Activated CD4-positive, alpha-beta T cell treated with anti-CD3 and anti-CD28 coated beads, Interleukin-2, amount 10 ng/mL, durations not matched to agents 7 days and 5 days (primary cell): ENCODE results near the gene PYCR2. TPM values are rescaled to one million over a fixed set of nuclear protein-coding genes. Genes with fewer than 3 reads are reported as not detected.

Experiments used
- CTCF ChIA-PET: fragments of 350-600 bp; sonication (Branson Sonifier 250); formaldehyde crosslinking; loops from one replicate; lab custom pipeline; 2021; ENCODE audit warnings: antibody characterized with exemption; lab: Charles Lee
- POLR2A ChIA-PET: fragments of 350-600 bp; sonication (Branson Sonifier 250); formaldehyde crosslinking; loops from one replicate; lab custom pipeline; 2021; ENCODE audit warnings: antibody characterized with exemption; lab: Charles Lee
- DNase-seq: peaks from one replicate; pipeline ENCODE4 v3.0.0-alpha.2; 2020
- H3K27ac Mint-ChIP-seq: one replicate; pipeline ENCODE4 v1.8.0; 2021; ENCODE audit warnings: mild to moderate bottlenecking, moderate library complexity, mixed read lengths
- H3K27me3 Mint-ChIP-seq: one replicate; pipeline ENCODE4 v1.8.0; 2021; ENCODE audit warnings: mixed read lengths
- H3K36me3 Mint-ChIP-seq: one replicate; pipeline ENCODE4 v1.8.0; 2021; ENCODE audit warnings: low read depth, mixed read lengths
- H3K4me1 Mint-ChIP-seq: one replicate; pipeline ENCODE4 v1.8.0; 2021; ENCODE audit warnings: mixed read lengths
- H3K4me3 Mint-ChIP-seq: one replicate; pipeline ENCODE4 v1.8.0; 2021; ENCODE audit warnings: mild to moderate bottlenecking, moderate library complexity, mixed read lengths
- H3K9me3 Mint-ChIP-seq: one replicate; pipeline ENCODE4 v1.8.0; 2021; ENCODE audit warnings: mixed read lengths
- total RNA-seq, 2 experiments: library from RNA; stranded (reverse); gene quantifications; one replicate each; pipeline ENCODE4 v1.2.3, GENCODE V29; 2021

The PYCR2 gene
- total RNA-seq, 2 experiments from 2014 or later: 98.1 to 120 TPM

DNA sequence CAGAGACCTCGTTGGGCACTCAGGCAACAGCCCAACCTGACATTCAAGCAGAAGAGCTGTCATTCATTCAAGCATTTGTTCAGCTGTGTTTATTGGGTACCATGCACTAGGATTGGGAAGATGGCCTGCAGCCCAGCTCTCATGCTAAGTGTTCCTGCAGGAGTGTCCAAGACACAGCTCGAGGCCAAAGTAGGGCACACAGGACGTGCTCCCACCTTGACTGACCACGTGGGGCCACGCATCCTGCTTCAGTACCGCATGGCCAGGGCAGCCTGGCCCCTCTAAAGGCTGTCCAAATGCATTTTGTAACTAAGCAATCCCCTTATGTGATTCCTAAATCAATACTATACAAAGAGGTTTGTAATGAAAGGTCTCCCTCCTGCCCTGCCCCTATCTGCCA lies 9.7 kb downstream of the PYCR2 start:
- H3K9me3 Mint-ChIP-seq: no peaks in the 10 kb centered on the region
- no peaks in the 10 kb centered on the region for H3K27me3 Mint-ChIP-seq
- peaks cover 35% of the 10 kb centered on the region for H3K4me1 Mint-ChIP-seq
- ChIA-PET CTCF (interaction anchor here (0.9 to 1.1 kb wide), 2 partner anchors 137 to 440 kb away, joined by 3 read pairs; partner anchors contain the start of gene SRP9), POLR2A (no interaction called here)
- no peak for DNase-seq
- no peak overlapping the region for H3K4me3 Mint-ChIP-seq
- H3K27ac Mint-ChIP-seq: no peak overlapping the region
- H3K36me3 Mint-ChIP-seq: peaks cover 29% of the 10 kb centered on the region

DNA sequence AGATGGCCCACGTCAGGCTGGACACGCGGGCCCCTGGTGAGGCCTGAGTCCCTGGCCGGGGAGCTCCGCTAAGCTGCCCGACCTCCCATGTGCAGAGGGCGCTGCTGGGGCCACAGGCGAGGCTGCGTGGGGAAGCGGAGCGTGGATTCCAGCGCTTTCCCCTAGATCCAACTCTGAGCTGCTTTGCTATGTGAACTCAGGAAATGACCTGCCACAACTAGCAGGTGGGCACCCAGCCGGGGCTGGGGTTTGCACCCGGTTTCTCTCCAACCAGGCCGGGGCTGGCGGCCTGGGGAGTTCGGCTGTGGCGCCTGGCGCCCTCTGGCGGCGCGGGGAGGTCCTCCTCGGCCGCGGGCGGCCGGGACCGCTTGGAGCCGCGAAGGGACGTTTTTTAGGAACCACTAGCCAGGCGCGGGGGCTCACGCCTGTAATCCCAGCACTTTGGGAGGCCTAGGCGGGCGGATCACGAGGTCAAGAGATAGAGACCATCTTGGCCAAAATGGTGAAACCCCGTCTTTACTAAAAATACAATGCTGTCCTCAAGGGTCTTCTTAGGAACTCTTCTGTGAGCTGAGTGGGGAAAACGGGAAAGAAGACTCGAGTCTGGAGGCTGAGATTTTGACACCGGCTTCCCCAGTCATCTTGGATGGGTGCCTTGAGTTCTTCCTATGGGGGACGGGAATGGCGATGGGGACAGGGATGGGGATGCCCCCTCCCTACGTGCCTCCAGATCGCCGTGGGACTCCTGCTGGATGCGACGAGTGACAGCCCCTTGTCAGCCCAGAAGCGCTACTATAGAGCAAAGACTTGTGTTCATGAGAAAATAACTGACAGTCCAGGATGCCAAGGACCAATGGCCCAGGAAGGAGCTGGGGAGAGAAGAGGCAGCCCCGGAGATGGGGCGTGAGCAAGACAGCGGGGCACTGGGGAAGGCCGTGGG lies 12.6 kb downstream of the PYCR2 start:
- ChIA-PET POLR2A (no interaction called here), CTCF (interaction anchor here (0.6 to 1.8 kb wide), 14 partner anchors 9 to 884 kb away, joined by 3 to 7 read pairs (median 3); partner anchors contain the start of genes PYCR2, SRP9 and TMEM63A)
- H3K4me1 Mint-ChIP-seq: peaks cover 24% of the 10 kb centered on the region
- no peaks in the 10 kb centered on the region for H3K27me3 Mint-ChIP-seq
- no peak overlapping the region for H3K27ac Mint-ChIP-seq
- H3K36me3 Mint-ChIP-seq: peaks cover 6% of the 10 kb centered on the region
- no peaks in the 10 kb centered on the region for H3K9me3 Mint-ChIP-seq
- H3K4me3 Mint-ChIP-seq: no peak overlapping the region
- peak; percentile 67 for DNase-seq

DNA sequence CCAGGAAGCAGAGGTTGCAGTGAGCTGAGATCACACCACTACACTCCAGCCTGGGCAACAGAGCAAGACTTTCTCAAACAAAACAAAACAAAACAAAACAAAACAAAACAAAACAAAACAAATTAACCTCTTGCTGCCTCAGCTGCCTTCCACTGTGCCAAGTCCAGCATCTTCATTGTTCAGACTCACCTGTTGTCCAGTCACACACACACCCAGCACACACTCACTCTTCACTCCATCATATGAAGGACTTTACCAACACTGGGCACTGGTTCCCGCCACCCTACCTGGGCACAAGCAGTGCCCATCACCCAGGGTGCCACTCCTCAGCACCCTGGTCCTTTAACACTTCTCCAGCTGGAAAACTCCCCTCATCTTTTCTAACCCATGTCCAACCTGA lies 14.6 kb downstream of the PYCR2 start:
- peaks cover 3% of the 10 kb centered on the region for H3K36me3 Mint-ChIP-seq
- peaks cover 2% of the 10 kb centered on the region for H3K27me3 Mint-ChIP-seq
- no peak overlapping the region for H3K4me3 Mint-ChIP-seq
- DNase-seq: no peak
- ChIA-PET CTCF (interaction anchor here (1.5 to 1.8 kb wide), 2 partner anchors 10 to 435 kb away, joined by 4 to 8 read pairs; no protein-coding TSS in a partner anchor), POLR2A (no interaction called here)
- no peak overlapping the region for H3K27ac Mint-ChIP-seq
- no peaks in the 10 kb centered on the region for H3K9me3 Mint-ChIP-seq
- H3K4me1 Mint-ChIP-seq: peaks cover 27% of the 10 kb centered on the region

DNA sequence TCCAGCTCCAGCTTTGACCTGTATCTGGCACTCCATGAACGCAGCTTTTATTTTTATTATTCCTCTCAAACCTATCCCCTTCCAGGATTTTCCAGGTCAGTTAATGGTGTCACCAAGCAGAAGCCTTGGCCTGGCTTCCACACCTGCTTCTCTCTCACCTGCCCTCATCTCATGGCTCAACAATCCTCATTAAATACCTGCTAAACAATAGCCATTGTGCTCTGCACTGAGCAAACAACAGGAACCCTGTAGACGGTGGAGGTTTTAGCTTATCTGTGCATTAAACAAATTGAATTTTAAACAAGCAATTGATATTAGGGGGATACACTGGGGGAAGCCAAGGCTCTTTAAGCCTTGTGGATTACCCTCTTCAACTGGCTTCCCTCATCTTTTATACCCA lies 15.3 kb downstream of the PYCR2 start:
- H3K36me3 Mint-ChIP-seq: peaks cover 3% of the 10 kb centered on the region
- no peak overlapping the region for H3K4me3 Mint-ChIP-seq
- no peak for DNase-seq
- POLR2A ChIA-PET: no interaction called here
- H3K27ac Mint-ChIP-seq: peak overlapping the region; percentile 61
- H3K27me3 Mint-ChIP-seq: peaks cover 4% of the 10 kb centered on the region
- CTCF ChIA-PET: interaction anchor here (1.4 to 1.8 kb wide), 3 partner anchors 10 to 434 kb away, joined by 4 to 8 read pairs (median 4); no protein-coding TSS in a partner anchor
- H3K4me1 Mint-ChIP-seq: peaks cover 27% of the 10 kb centered on the region
- H3K9me3 Mint-ChIP-seq: no peaks in the 10 kb centered on the region

DNA sequence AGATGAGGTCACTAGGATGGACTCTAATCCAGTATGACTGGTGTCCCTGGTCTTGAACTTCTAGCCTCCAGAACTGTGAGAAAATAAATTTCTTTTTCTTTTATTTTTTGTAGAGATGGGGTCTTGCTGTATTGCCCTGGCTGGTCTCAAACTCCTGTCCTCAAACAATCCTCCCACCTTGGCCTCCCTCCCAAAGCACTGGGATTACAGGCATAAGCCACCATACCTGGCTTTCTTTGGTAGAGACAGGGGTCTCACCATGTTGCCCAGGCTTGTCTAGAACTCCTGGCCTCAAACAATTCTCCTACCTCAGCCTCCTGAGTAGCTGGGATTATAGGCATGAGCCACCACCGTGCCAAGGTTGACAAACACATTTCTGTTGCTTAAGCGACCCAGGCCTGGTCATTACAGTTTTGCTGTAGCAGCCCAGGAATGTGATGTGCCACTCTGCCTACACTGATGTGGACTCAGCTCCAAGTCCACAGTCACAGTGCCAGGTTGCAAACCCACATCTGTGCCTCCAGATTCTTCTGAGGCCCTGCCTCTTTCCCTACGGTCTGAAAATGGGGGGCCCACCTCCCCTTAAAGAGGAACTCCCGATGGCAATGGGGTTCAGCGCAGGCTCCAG lies 15.9 kb downstream of the PYCR2 start:
- Mint-ChIP-seq H3K27ac (peak overlapping the region; percentile 61), H3K9me3 (no peaks in the 10 kb centered on the region), H3K4me3 (no peak overlapping the region), H3K27me3 (peaks cover 6% of the 10 kb centered on the region), H3K4me1 (peaks cover 28% of the 10 kb centered on the region), H3K36me3 (peaks cover 3% of the 10 kb centered on the region)
- ChIA-PET CTCF (interaction anchor here (1.4 to 1.8 kb wide), 3 partner anchors 9 to 433 kb away, joined by 4 to 8 read pairs (median 4); no protein-coding TSS in a partner anchor), POLR2A (no interaction called here)
- no peak for DNase-seq

DNA sequence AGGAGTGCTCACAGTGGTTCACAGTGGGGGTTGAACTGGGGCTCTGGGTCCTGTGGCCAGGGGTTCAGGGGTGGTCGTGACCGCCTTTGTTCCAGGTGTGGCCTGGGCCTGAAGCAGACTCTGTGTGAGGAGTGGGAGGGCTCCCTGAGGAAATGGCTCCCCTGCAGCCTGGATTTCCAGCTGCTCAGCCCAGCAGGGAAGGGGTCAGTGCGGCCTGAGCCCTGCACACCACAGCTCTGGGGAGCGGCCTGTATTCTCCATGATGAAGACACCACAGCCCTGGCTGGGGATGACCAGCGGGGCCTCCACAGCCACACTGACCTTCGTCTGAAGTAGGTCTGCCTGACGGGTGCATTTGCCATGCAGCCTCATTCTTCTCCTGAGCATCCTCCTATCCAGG lies 16.7 kb downstream of the PYCR2 start:
- ChIA-PET POLR2A (no interaction called here), CTCF (no interaction called here)
- no peak for DNase-seq
- H3K27me3 Mint-ChIP-seq: peaks cover 6% of the 10 kb centered on the region
- no peaks in the 10 kb centered on the region for H3K9me3 Mint-ChIP-seq
- peaks cover 3% of the 10 kb centered on the region for H3K36me3 Mint-ChIP-seq
- peaks cover 28% of the 10 kb centered on the region for H3K4me1 Mint-ChIP-seq
- H3K27ac Mint-ChIP-seq: no peak overlapping the region
- H3K4me3 Mint-ChIP-seq: no peak overlapping the region

DNA sequence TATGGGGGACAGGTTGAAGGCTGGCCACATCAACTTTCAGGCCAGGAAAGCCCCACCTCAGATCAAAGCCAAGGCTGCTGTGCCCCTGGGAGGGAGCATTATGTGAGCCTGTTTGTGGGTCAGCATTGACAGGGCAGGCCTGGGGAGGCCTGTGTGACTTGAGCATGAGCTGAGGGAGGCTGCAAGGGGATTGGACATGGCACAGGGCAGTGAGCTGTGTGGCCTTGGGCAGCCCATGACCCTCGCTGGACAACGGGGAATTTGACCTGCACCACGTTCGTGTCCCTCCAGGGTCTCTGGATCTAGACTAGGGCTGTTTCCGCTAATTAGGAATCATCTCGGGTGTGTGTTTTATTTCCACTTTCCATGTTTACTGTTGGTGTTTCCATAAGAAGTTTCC lies 17.6 kb downstream of the PYCR2 start:
- POLR2A ChIA-PET: no interaction called here
- no peaks in the 10 kb centered on the region for H3K36me3 Mint-ChIP-seq

DNA sequence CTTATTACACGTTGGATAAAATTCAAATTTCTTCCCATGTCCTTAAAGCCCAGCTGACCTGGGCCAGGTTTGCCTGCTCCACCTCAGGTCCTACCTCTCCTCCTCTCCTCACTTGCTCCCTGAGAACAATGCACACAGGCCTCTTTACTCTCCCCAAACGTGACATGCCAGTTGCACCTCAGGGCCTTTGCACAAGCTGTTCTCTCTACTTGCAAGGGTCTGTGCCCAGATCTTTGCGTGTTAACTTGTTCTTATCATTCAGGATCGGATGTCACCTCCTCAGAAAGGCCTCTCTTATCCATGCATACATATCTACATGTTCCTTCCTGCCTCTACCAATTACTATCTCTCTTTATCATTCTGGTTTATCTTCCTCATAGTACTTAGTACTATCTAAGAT lies 20.4 kb downstream of the PYCR2 start:
- DNase-seq: no peak
- Mint-ChIP-seq H3K4me3 (no peak overlapping the region), H3K9me3 (no peaks in the 10 kb centered on the region), H3K36me3 (no peaks in the 10 kb centered on the region), H3K4me1 (peaks cover 22% of the 10 kb centered on the region), H3K27me3 (peaks cover 6% of the 10 kb centered on the region), H3K27ac (no peak overlapping the region)
- ChIA-PET POLR2A (no interaction called here), CTCF (interaction anchor here (1.1 kb wide), 2 partner anchors 13 to 32 kb away, joined by 3 to 5 read pairs; no protein-coding TSS in a partner anchor)

More for the DNA sequence above, 17.6 kb downstream of the PYCR2 start:
- Mint-ChIP-seq H3K4me1 (peaks cover 25% of the 10 kb centered on the region), H3K27ac (peak overlapping the region; percentile 58), H3K9me3 (no peaks in the 10 kb centered on the region), H3K27me3 (peaks cover 6% of the 10 kb centered on the region), H3K4me3 (no peak overlapping the region)
- CTCF ChIA-PET: interaction anchor here (1.0 to 1.2 kb wide), 4 partner anchors 9 to 432 kb away, joined by 3 to 4 read pairs (median 3); no protein-coding TSS in a partner anchor
- no peak for DNase-seq

DNA sequence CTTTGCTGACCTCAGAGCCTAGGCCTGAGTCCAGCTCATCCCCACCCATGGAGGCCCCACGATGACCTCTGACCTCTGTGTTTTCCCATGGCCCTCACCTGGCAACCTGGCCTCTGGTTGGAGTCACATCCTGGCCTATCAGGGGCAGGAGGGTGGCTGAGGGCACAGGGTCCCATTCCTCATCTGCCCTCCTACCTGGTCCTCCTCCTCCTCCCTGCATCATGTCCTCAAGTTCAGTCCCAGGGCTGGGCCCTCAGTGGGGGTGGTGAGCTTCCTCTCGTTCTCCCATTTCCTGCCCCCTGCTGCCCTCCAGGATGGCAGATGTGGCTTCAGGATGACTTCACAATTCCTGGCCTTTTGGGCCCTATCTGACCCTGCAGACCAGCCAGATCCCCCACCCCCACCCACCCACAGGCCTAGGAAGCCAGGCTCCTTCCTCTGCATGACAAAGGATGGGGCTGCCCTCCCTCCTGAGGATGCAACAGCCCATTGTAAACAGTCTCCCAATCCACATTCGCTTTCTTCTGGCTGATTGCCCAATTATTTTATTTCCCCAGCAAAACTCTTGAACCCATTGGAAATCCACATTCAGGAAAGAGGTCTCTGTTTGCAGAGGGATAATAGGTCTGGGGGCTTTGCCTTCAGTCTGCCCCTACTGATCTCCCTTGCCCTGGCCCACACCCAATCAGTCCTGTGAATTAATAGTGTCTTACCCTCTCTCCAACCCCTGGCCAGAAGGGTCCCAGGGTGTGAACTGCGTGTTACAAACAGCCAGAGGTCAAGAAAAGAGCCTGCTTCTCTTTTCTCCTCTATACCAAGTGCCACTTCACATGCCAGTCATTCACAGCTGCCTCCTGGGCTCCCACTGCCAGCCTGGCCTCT lies 24.8 kb downstream of the PYCR2 start:
- POLR2A ChIA-PET: no interaction called here

DNA sequence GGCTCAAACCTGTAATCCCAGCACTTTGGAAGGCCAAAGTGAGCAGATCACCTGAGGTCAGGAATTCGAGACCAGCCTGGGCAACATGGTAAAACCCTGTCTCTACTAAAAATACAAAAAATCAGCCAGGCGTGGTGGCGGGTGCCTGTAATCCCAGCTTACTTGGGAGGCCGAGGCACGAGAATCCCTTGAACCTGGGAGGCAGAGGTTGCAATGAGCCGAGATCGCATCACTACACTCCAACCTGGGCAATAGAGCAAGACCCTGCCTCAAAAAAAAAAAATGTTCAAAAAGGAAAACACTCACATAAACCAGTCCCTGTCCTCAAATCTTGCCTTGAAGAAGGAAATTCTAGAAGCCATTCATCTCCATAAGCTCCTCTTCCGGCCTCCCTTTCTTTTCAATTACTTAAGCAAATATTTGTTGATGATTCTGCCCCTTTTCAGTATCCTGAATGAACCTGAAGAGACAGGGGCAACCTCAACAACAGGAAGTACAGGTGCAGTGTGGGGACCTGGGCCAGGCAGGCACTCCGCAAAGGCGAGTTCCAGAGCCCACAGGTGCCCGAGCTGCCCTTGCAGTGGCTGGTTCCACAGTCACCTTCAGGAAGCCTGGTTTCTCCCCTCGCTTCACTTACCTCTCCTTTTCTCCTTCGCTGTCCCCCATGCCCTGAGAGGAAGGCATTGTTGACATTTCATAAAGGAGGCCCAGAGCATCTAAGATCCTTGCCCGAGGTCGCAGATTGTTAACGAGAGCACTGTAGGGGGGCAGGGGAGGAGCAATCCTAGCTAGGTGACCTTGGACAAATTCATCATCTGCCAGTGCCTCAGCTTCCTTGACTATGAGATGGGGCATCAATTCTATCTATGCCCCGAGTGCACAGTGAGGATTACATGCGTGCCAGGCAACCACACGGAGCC lies 26.2 kb downstream of the PYCR2 start:
- CTCF ChIA-PET: interaction anchor here (0.6 to 2.1 kb wide), 9 partner anchors 8 to 418 kb away, joined by 3 to 7 read pairs (median 4); partner anchors contain the start of genes SRP9 and TMEM63A

More for the DNA sequence above, 24.8 kb downstream of the PYCR2 start:
- no peaks in the 10 kb centered on the region for H3K9me3 Mint-ChIP-seq
- H3K27me3 Mint-ChIP-seq: peaks cover 4% of the 10 kb centered on the region
- CTCF ChIA-PET: interaction anchor here (1.1 kb wide), 1 partner anchor 10 kb away, joined by 4 read pairs; no protein-coding TSS in a partner anchor
- peaks cover 51% of the 10 kb centered on the region for H3K4me1 Mint-ChIP-seq
- H3K27ac Mint-ChIP-seq: peak overlapping the region; percentile 87
- H3K36me3 Mint-ChIP-seq: peaks cover 5% of the 10 kb centered on the region
- no peak for DNase-seq
- no peak overlapping the region for H3K4me3 Mint-ChIP-seq

More for the DNA sequence above, 26.2 kb downstream of the PYCR2 start:
- H3K4me1 Mint-ChIP-seq: peaks cover 58% of the 10 kb centered on the region
- H3K36me3 Mint-ChIP-seq: peaks cover 6% of the 10 kb centered on the region
- DNase-seq: peak; percentile 50
- H3K27ac Mint-ChIP-seq: peak overlapping the region; percentile 93
- POLR2A ChIA-PET: interaction anchor here (0.9 to 1.5 kb wide), 2 partner anchors 13 to 120 kb away, joined by 3 to 5 read pairs; partner anchors contain the start of gene SRP9
- peaks cover 7% of the 10 kb centered on the region for H3K27me3 Mint-ChIP-seq
- H3K4me3 Mint-ChIP-seq: peak overlapping the region; percentile 58
- no peaks in the 10 kb centered on the region for H3K9me3 Mint-ChIP-seq
